ENCODE results near the gene EGFLAM.

Gene EGFLAM

DNA sequence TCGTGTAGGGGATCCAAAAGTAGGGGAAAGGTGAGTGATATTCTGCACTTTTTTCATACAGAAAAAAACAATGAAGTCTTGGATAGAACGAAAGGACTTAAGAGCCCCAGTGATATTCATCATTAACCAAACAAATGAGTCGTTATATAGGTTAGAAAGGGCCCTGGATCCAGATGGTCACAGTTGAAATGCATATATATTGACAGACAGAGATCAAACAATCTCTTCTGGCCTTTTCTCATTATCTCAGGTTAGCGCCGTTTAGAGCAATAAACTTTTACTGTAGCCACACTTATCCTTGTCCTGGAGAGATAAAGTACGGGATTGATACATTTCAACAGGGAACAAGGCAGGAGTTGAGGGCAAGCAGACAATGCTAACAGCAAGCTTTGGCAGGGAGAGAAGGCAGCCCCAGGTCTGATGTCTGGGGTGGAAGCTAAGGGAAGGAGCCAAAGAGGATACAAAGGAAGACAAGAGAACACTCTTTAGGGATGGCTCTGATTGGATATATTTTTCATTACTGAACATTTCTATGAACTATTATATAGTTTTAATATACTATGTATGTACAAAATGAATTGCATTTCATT, 221.1 kb downstream of the EGFLAM start:
- DNase-seq = no peak

DNA sequence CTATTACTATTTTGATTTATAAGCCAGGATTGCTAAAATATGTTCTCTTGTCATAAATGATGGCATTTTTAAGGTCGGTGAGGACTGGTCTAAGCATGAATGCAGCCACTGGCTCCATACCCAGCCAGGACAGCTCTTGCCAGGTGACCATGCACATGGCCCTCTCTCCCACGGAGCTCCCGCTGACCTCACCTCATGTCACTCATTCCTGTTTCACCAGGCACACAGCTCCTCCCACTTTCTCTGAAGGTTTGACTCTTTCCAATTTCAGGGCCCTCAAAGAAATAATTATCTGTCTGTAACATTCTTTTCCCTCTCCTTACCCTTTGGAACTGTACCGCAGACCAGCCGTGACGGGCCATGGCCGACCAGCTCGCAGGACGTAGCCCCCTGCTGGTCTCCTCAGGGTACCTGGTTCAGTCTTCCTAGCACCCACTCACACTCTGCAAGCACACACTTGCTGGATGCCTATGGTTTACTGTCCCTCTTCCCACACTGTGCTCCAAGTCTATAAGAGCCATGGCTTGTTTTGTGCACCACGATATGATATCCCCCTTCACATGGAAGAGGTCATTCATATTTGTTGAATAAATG, 225.5 kb downstream of the EGFLAM start:
- no peak for DNase-seq

DNA sequence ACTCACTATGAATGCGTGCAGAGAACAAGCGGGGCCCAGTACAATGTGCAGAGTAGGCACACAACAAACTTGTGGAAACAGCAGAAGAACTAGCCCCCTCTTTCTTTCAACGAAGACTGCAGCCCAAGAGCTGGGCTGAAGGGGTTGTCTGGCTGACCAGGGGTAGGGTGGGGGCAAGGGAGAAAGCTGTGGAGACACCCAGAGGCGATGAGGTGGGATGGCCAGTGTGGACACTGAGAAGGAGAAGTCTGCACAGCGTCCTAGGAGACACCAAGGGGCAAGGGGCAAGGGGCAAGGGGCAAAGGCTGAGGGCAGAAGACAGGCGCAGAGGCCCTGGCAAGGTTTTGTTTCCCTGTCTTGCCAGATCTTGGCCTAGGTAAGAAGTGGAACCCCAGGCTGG, 235.8 kb downstream of the EGFLAM start:
- no peak for DNase-seq

DNA sequence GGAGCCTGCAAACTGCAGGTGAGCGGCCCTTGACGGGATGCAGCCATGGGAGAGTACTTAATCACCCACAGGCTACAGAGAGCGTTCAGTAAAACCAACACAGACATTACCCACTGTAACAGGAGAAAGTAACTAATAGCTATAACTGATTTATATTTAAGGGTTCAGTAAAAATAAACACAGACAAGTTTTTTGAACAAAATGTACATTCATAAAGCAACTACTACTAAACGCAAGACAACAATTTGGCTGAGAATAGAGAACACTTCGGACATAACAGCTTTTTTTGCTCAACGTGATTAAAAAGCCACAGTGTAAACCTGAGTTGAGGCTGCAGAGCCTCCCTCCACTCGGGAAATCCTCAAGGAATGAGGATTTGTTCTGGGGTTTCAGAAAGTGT, 236.4 kb downstream of the EGFLAM start:
- no peak for DNase-seq

DNA sequence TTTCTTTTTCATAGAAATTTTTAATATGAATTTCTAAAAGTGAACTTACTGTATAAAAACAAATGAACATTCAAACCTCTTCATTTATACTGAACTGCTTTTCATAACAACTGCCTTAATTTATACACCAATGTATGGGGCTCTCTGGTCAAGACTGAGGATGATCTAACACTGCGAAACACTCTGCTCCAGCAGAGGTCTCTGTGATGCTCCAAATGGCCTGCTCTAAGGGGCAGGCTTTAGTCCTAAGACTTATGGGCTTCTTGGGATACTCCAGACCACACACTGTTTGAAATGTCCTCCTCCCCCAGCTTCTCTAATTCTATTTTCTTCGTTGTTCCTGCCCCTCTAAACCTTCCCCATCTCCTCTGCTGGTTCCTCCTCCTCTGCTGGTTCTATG, 239.6 kb downstream of the EGFLAM start:
- no peak for DNase-seq

DNA sequence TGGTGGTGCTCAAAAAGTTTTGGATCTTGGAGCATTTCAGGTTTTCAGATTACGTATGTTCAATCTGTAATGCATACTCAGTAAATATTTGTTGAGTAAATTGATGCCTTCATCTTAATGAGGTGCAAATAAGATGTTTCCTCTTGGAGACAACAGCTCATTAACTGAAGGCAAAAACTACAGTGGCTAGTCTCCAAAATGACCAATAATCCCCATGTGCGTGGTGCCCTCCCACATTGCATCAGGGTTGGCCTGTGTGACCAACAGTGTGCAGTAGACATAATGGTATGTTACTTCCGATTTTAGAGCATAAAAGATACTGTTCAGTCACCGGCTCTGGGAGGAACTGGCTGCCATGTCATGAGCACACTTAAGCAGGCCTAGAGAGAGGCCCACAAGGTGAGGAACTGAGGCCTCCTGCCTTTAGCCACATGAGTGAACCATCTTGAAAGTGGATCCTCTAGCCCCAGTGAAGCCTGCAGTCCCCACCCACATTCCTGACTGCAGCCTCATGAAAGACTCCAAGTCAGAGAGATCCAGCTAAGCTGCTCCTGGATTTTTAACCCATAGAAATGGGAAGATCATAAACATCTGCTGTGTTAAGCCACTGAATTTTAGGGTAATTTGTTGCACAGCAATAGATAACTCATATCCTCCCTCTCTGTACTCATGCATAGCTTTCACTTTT, 242.4 kb downstream of the EGFLAM start:
- no peak for DNase-seq

DNA sequence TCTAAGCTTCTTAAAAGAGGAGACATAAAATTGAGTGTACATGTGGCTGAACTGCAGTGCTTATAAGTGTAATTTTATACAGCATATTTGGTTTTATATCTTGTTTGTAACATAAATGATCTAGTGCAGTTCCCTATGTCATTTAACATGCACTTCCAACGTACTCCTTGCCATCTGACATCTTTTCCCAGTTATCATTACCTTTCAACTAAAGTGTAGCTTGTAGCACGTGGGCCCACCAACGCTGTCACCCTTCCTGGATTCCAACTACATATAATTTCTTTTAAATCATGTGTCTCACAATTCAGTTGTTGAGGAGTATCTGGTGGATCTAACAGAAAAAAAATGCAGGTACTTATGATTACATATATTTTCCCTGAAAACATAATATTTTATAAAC, 247.9 kb downstream of the EGFLAM start:
- no peak for DNase-seq

DNA sequence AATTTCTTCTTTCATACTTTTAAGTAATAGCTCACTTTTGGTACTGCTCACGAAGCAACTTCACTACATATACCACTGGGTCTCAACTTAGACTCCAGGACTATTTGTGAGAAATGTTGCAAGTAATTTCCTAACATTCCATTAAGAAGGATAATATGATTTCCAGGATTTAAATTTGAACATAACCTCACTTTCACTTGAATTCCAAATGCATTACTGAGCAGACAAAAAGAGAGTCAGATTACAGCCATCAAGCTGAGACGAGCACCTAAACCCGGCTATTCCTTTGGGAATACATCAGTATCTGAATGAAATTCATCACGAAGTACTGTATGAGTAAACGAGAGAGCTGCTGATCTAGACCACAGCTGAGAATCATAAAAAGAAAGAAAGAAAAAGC, 250.8 kb downstream of the EGFLAM start:
- no peak for DNase-seq

All from activated CD4-positive, alpha-beta T cell treated with anti-CD3 and anti-CD28 coated beads, Interleukin-2, Interleukin-6, amounts not matched to agents 100 ng/mL and 50 ng/mL, durations not matched to agents 16 hours and 8 hours (primary cell).